HL-60/S4 treated with retinoic acid at 250 ng/mL for 4 days and 3 days (cell line): ENCODE measurements around the gene KIF22.
"Not testable (repeated sequence)": the region's sequence is repeated elsewhere in the genome, so short reads cannot be mapped to it uniquely, and the experiment has no call there.

Experiments
- in situ Hi-C: fragments of 300-500 bp; cut with MboI; formaldehyde crosslinking; loops from 2 replicates; pipeline ENCODE4 v1.7.0; 2022; ENCODE audit warnings: low sequenced_read_pairs

Gene KIF22

GRCh38 chr16:29813644-29814562 is 23.4 kb downstream of the KIF22 start:
- in situ Hi-C loops = no loop called here

GRCh38 chr16:29814592-29814991 is 24.0 kb downstream of the KIF22 start:
- in situ Hi-C loops = no loop called here

- in situ Hi-C loops = no loop called here
Observed at GRCh38 chr16:29815032-29815721, 24.6 kb downstream of the KIF22 start.

GRCh38 chr16:29815793-29816693 is 25.5 kb downstream of the KIF22 start, which contains the start of gene PAGR1:
Gene PAGR1, plus strand, starts transcription at chr16:29816152. Its CDS starts 374 bp downstream, at chr16:29816526.
- in situ Hi-C loops = no loop called here

DNA sequence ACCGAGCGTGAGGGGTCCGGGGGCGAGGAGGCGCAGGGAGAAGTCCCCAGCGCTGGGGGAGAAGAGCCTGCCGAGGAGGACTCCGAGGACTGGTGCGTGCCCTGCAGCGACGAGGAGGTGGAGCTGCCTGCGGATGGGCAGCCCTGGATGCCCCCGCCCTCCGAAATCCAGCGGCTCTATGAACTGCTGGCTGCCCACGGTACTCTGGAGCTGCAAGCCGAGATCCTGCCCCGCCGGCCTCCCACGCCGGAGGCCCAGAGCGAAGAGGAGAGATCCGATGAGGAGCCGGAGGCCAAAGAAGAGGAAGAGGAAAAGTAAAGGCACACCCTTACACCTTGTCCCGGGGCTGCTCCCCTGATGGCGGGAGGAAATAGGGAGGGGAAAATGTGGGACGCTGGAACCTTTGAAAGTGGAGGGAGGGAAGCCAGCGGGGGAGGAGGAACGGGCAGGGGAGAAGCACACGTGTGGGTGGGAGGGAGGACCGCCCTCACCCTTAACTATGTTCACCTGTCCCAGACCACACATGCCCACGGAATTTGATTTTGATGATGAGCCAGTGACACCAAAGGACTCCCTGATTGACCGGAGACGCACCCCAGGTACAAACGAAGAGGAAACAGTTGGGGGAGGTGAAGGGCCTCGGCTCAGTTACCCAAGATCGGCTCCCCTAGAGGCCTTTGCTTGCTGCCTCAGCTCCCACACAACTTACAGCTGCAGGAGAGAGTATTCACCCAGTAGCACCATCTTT is 26.3 kb downstream of the KIF22 start:
- in situ Hi-C loops = no loop called here

GRCh38 chr16:29818082-29818481 is 27.5 kb downstream of the KIF22 start:
- in situ Hi-C loops = no loop called here

DNA sequence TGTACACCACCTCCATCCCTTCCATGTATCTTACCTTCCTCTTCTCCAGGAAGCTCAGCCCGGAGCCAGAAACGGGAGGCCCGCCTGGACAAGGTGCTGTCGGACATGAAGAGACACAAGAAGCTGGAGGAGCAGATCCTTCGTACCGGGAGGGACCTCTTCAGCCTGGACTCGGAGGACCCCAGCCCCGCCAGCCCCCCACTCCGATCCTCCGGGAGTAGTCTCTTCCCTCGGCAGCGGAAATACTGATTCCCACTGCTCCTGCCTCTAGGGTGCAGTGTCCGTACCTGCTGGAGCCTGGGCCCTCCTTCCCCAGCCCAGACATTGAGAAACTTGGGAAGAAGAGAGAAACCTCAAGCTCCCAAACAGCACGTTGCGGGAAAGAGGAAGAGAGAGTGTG is 29.0 kb downstream of the KIF22 start:
- in situ Hi-C loops = no loop called here

DNA sequence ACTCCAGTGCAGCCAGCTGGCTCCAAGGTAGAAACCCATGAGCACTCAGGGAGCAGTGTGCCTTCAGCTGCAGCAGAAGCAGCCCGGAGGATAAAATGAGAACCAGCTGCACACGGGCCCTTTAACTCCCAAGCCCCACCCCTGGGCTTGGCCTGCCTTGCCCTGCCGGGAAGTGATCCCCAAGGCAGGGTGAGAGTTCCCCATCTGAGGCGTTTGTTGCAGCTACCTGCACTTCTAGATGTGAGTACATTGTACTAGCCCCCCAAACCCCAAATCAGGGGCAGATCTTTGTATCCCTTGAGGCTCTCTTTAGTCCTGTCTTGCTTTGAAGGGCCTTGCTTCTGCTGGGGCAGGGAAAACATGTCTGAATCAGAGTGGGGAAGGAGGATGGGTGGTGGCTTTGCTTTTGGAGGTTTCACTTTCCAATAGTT is 29.7 kb downstream of the KIF22 start, which contains the start of gene MVP:
Gene MVP (plus strand): TSS at position 192 of the 431 bp plus-strand sequence. CDS start 10,088 bp downstream, outside the sequence.
- in situ Hi-C loops = no loop called here

DNA sequence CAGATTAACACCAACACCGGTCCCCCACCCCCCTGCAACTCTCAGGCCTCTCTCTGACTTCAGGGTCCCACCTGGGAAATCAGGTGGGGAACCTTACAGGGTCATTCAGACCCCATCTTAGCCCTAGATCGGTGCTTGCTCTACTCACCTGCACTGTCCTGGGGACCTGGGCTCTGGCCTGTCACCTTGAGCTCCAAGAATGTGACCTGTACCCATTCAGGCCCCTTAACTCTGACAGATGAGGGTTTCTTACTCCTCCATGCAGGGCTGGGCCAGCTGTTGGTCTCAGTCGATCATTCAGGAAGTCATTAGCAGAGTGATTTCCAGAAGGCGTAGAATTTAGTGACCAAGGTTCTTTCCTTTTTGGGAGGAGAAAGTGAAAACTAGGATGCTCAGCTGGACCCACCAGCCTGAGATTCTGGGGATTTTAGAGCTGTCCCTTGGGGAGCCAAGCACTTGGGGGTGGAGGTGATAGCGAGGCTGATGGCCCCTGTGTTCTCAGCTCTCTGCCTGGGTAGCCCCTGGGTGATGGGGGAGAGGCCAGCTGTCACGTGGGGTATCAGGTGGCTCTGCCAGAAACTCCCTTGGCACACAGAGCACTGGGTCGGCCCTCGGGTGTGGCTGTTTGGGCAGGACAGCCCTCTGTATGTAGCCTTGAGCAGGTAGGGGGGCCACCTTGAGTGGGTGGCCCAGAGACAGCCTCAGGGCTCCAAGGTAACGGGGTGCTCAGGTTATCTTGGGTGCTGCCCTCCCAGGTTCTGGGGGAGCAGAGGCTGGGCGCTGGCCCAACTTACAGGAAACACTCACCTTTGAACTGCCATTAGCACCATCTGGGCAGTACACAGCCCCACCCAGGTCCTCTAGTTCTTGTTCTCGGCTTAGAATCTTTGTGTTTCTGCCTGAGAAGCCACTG is 30.4 kb downstream of the KIF22 start:
- in situ Hi-C loops = no loop called here

GRCh38 chr16:29821643-29822115 is 31.1 kb downstream of the KIF22 start:
- in situ Hi-C loops = no loop called here

DNA sequence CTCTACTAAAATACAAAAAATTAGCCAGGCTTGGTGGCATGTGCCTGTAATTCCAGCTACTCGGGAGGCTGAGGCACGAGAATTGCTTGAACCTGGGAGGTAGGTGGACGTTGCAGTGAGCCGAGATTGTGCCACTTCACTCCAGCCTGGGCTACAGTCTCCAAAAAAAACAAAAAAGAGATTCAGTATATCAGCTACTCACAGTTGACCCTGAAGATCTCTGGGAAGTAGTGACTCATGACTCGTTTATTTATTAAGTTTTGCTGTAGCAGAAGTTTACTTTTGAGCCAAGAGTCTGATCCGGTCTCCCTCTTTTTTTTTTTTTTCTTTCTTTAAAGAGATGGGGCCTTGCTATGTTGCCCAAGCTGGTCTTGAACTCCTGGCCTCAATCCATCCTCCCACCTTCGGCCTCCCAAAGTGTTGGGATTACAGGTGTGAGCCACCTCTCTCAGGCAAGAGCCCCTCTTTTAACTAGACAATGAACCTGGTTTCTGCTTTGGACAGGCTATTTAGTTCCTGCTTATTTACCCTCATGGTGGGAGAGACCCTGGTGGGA is 34.1 kb downstream of the KIF22 start:
- in situ Hi-C loops = no loop called here

GRCh38 chr16:29825145-29826044 is 34.8 kb downstream of the KIF22 start:
- in situ Hi-C loops = no loop called here

DNA sequence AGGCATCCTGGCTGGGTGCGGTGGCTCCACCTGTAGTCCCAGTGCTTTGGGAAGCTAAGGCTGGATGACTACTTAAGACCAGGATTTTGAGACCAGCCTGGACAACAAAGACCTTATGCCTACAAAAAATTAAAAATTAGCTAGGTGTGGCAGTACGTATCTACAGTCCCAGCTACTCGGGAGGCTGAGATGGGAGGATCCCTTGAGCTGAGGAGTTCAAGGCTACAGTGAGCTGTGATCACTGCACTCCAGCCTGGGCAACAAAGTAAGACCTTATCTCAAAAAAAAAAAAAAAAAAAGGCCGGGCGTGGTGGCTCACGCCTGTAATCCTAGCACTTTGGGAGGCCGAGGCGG is 35.8 kb downstream of the KIF22 start:
- in situ Hi-C loops = no loop called here

- in situ Hi-C loops = no loop called here
Observed at GRCh38 chr16:29830774-29831173, 40.2 kb downstream of the KIF22 start.

GRCh38 chr16:29831490-29831889 is 40.9 kb downstream of the KIF22 start:
- in situ Hi-C loops = no loop called here

- in situ Hi-C loops = not testable (repeated sequence)
Observed at GRCh38 chr16:29833219-29833618, 42.7 kb downstream of the KIF22 start.

DNA sequence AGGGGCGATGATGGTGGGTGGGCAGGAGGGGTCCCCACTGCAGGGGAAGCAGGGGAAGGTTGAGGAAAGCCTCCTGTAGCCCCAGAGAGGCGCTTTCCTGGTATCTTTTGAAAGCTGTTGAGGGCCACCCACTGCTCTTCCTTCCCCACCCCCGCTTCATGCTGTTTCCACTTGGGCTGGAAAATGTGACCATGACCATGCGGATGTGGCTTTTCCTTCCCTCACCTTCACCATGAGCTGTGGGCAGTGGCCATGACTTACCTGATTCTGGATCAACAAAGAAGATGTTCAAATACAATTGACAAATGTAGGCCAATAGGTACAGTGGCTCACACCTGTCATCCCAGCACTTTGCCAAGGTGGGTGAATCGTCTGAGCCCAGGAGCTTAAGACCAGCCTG is 43.5 kb downstream of the KIF22 start:
- in situ Hi-C loops = no loop called here

DNA sequence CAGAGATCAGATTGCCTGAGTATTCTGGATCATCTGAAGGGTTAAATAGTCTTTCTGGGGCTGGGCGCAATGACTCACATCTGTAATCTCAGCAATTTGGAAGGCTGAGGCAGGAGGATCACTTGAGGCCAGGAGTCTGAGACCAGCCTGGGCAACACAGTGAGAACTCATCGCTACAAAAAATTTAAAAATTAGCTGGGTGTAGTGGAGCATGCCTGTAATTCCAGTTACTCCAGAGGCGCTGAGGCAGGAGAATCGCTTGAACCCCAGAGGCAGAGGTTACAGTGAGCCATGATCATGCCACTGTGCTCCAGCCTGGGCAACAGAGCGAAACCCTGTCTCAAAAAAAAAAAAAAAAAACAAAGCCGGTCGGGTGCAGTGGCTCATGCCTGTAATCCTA is 45.4 kb downstream of the KIF22 start:
- in situ Hi-C loops = no loop called here
